GM19025 (cell line): Measurements from ENCODE around the gene PRTN3.

Source experiments
- ATAC-seq: cut with Tn5 transposase; IDR thresholded peaks from one replicate; pipeline ENCODE4 v1.9.1; 2021; ENCODE audit warnings: mild to moderate bottlenecking, low read depth, moderate library complexity; ENCODE audit not compliant: unreplicated experiment

PRTN3 gene

DNA sequence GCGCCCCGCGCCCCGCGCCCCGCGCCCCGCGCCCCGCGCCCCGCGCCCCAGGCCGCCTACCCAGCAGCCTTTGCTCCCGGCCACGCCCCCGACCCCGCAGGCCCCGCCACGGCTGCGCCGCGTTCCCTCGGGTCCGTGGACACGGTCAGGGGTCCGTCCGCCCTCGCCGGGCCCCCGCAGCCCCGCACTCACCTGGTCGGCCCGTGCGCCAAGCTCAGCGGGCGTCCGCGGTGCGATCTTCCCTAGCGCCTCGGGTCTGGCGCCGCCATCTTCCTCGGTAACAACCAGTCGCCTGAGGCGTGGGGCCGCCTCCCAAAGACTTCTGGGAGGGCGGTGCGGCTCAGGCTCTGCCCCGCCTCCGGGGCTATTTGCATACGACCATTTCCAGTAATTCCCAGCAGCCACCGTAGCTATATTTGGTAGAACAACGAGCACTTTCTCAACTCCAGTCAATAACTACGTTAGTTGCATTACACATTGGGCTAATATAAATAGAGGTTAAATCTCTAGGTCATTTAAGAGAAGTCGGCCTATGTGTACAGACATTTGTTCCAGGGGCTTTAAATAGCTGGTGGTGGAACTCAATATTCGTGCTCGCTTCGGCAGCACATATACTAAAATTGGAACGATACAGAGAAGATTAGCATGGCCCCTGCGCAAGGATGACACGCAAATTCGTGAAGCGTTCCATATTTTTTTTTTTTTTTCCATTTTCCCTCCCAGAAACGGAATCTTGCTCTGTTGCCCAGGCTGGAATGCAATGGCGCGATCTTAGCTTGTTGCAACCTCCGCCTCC, 52.3 kb downstream of the PRTN3 start, which contains the start of the genes MED16 and RNU6-9:
Gene MED16, minus strand, starts transcription at position 294 of the 796 bp plus-strand sequence. CDS start 2,056 bp downstream, outside the sequence.
Gene RNU6-9, plus strand, starts transcription at position 591 of the 796 bp plus-strand sequence.
- ATAC-seq, result peak; percentile 86

DNA sequence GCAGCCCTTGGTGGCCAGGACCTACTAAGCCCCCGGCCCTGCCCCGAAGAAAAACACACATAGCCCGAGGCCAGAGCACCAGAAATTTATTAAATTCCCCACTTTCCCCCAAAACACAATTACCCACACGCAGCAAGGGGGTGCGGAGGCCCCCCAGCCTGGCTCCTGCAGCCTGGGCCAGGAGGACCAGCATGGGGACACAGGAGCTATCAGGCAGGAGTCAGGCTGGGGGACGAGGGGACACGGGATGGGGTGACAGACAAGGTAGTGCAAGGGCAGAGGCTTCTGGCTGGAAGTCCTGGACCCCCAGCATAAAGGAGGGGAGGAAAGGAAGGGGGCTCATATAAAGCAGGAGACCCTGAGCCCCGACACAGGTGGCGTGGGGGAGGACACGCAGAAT, 55.6 kb downstream of the PRTN3 start:
- ATAC-seq, result no peak

DNA sequence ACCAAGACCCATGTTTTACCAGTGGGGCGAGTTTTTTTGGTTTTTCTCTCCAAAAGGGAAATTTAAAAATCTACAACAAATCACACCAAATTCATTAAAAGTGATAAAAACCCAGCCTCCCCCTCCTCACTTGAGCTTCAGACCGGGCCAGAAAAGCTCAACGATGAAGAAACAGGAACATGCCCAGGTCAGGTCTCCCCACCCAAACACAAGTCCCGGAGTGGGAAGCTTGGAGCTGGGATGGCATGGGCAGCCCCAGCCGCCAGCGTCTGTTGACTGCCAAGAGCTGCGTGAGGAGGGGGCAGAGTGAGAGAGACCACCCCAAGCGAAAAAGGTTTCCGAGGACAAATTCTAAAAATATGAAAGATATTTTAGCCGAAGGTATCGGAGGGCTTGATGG, 56.2 kb downstream of the PRTN3 start:
- ATAC-seq, result no peak

DNA sequence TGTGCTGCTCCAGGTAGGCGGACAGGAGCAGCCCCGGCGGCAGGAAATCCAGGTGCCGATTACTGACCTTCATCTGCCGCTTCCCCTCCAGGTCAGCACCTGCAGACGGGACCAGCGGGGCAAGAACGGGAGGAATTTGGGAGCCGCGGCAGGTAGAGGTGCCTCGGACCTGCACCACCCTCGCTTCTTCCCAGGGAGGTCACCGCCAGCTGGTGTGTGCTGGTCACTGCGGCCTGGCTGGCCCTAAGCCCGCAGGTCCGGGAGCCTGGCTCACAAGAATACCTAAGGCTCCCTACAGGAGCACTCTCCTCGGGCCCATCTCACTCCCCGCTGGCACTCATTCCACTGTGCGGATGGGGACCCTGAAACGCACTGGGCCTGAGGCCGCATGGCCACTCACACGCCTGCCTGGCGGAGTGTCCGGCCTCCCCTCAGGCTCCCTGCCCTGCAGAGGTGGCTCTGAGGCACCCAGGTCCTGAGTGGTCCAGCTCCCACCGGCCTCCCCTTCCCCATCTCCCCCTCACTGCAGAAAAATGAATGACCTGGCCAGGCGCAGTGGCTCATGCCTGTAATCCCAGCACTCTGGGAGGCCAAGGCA, 56.7 kb downstream of the PRTN3 start:
- ATAC-seq, result no peak
